ENCODE results near the gene ROGDI.

Gene ROGDI

DNA sequence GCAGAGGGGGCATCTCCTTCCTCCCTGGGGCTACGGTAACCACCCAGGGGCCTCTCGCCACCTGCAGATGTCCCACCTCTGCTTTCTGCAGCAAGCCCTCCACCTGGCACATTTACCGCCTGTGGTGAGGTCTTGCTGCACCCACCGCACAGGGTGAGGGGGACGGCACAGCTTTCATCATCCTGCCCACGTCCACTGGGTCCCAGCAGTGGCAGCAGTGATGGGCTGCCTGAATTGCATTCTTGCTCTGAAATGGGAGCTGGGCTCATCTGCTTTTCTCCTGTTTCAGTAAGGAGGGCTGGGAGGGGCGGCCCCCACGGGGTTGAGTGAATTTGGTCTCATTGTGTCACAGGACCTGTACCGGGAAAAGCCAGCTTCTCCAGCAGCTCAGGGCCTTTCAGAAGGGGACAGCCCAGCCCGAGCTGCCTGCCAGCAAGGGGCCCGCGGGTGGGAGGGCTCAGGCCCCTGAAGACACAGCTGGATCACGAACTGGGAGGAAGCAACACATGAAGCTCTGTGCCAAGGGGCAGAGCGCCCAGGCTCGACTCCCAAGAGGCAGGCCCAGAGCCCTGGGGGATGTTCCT is 55.4 kb downstream of the ROGDI start:
- Histone ChIP-seq H3K36me3 (ENCODE audit: control insufficient read depth, insufficient read depth, low read length) (peaks cover 21% of the 10 kb centered on the region), H3K27me3 (ENCODE audit: control insufficient read depth, insufficient read depth, low read length) (no peaks in the 10 kb centered on the region), H3K27ac (ENCODE audit: low read depth, low read length) (no peak overlapping the region), H3K4me1 (ENCODE audit: control insufficient read depth, insufficient read depth, low read length) (no peaks in the 10 kb centered on the region; the same call in 1 of the 2 replicates), H3K4me3 (ENCODE audit: low read depth, low read length) (no peak overlapping the region), H3K9me3 (ENCODE audit: control insufficient read depth, insufficient read depth, low read length) (no peaks in the 10 kb centered on the region), H3K9ac (ENCODE audit: low read depth, low read length) (no peak overlapping the region)
